Amniotic epithelial cell (primary cell): ENCODE data around the gene SLC9A2.
A peak's percentile ranks its signal among the peaks of the same experiment; 100 is the strongest.

Source experiments
- DNase-seq: peaks from one replicate; pipeline ENCODE4 v3.0.0-alpha.2; 2010; ENCODE audit warnings: low read depth

SLC9A2 gene

DNA sequence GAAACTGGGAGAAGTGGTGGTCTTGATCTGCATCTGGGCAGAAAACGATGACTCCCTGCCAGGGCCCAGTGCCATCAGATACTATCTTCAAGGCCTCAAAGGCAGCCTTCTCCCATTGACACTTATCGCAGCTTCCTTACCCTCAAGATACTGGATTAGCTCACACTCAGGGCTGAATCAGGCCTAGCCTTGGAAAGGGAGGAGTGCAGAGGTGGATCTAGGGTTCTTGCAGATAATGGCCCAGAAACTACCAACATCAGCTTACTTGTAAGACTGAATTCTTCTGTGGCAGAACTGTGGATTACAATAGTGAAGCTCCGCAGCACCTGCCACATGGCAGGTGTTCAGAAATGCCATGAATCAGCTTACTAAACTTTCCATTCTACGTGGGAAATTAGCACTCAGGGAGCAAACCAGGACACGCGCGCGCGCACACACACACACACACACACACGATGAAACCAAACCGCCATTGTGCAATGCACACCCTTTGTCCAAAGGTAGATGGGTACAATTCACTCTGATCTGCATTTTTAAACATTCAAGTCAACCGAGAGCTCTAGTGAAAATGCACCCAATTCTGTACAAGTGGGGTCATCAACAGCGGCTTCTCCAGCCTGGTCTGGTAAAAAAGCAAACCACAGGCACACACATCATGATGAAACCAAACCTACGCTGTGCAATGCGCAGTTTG, 116.2 kb downstream of the SLC9A2 start:
- DNase-seq = peak; percentile 12

DNA sequence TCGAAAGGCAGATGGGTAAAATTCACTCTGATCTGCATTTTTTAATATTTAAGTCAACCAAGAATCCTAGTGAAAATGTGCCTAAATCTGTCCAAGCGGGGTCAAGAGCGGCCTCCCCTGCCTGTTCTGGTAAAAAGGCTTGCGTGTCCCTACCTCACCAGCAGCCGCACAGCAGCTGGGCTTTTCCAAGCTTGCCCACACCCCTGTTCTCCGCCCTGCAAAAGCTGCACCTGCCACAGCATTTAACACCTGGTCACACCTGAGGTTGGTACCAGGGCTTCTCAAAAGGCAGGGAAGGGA, 116.7 kb downstream of the SLC9A2 start:
- peak; percentile 4 for DNase-seq

DNA sequence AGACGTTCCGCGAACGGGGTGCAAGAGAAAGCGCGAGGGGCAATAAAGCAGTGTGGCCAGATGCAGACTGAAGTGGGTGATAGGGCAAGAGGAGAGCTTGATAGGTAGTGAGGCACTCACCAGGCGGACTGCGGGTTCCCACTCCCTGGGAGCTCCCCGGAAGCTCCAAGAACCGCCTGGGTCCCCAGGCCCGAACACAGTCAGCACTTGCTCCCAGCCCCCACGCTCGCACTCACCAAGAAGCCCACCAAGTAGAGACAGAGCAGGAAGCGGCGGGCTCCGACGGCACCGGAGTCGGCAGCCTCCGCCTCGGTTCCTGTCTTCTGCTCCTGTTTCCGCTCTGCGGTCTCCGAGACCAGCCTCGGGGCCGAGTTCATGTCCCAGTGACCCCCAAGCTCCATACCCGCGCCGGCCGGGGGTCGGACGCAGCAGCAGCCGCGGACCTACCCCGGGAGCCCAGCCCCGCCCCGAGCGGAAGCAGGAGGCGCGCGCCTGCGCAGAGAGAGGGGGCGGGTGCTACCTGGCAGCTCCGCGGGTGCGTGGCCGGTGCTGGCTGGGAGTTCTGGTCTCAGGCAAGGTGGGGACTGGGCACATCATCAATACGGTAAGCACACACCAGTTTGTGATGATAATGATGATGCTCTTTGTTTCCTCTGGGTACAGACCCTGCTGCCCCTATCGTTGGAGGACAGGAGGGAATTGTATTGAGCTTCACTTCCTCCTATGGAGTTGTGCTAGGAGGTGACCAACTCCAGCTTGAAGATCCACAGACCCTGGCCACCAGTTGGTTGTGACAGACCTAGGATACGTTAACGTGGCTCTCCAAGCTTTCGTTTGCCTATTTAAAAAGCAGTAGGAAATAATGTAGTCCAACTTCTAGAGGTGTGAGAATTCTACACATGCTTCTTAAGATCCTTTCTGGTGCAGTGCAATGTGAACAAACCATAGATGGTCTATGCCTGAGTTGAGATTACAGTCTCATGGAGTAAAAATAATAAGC, 117.4 kb downstream of the SLC9A2 start:
- peak; percentile 39 for DNase-seq

DNA sequence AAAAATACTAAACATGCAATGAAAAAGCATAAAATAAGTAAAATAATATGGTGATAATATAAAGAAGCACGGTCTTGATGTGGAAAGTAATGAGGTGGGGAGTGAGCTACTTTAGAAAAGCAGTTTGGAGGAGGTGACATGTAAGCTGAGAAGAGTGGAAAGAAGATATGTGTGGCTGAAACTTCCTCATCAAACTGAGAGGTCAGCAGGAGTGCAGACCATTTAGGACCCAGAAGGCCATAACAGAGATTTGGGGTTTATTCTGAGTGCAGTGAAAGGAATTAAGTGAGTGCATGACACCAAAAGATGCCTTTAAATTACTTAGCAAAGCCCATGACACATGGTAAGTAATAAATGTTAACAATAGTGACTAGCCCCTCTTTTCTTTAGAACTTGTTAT, 118.1 kb downstream of the SLC9A2 start:
- no peak for DNase-seq

DNA sequence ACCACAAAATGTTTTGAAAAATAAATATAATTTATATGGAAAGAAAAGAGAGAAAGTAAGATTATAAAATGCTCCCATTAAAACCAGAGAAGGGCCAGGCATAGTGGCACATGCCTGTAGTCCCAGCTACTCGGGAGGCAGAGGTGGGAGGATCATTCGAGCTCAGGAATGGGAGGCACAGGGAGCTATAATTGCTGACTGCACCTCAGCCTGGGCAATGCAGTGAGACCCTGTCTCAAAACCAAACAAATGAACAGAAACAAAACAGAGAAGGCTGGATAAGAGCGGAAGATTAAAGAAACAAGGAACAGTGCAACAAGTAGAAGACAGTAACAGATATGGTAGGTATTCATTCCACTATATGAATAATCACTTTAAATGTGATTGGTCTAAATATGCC, 123.9 kb downstream of the SLC9A2 start:
- DNase-seq = no peak

DNA sequence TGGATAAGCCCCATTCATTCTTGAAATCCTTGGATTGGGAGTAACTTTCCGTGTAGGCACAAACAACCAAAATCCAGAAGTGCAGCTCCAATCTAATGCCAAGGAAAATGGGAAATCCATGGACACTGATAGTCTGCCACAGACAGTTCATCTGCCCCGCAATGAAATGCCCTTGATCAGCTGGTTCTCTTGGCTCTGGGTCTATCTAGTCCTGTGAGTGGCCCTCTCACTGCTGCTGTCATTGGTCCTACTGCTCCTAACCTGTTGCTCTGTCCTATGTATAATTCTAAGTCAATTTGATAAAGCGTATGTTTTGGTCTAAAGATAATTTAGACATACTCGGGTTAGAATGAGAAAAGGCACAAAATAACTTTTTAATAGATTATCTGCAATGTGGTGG, 128.8 kb downstream of the SLC9A2 start:
- no peak for DNase-seq

DNA sequence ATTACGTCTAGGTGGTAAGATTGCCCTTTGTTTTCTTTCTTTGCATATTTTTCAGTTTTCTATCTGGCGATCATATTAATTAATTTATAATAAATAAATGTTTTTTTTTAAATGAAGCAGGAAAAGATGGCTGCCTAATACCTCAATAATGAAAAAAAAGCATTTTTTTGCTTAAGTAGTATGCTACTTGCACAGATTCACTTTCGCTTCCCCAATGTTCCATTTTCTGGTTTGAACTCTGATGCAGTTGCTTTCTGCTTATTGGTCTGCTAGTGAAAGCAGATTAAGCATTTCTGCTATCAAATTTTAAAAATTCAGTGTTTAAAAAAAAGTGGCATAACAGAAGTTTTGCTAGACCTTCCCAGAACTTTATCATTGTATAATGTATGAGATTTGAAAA, 130.6 kb downstream of the SLC9A2 start:
- no peak for DNase-seq

DNA sequence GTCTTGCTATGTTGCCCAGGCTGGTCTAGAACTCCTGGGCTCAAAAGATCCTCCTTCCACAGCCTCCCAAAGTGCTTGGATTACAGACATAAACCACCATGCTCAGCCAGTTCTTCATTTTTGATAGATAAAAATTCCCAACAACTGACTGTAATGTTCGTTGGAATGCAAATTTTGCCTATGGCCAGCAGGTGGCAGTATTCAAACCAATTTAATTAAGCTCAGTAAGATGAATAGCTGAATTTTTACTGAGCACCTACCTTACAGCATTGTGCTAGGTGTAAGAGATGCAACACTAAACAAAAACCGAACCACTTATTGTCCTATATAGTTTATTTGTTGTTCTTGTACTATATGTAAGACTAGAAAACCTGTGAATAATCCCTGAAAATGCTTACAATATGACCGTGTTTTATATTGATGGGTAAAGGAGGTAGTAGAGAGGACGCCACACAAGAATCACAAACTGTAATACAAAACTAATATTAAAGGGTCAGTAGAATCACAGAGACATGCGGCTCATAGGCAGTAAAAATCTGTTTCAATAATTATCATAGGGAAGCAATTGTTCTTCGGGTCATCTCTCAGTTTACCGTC, 134.3 kb downstream of the SLC9A2 start:
- peak; percentile 68 for DNase-seq

DNA sequence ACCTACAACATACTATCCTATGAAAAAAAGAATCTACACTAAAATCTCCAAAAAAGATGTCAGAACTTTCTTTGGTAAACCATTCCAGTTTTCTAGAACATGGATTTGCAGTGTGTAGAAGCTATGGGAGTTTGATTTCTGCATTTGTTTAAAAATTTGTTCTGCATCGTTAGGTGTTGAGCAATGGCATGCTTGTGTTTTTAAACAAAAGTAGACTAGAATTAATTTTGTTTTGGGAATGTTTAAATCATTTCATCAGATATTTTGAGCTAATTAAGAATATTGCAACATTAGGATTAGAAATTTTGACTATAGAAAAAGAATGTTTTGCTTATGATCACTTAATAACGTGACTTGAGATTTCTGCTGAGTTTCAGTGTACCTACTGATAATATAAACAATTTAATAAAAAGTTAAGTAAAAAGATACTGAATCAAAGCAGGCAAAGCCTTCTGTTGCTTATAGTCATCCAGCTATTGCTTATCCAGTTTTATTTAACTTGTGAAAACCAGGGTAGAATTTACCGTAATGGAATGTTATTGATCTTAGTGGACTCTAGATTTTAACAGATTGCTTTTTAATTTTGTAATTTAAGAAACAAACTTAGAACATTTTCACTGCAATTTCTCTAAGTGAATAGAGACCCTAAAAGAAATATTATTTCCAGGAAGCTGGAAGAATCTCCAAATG, 135.2 kb downstream of the SLC9A2 start:
- DNase-seq = no peak

DNA sequence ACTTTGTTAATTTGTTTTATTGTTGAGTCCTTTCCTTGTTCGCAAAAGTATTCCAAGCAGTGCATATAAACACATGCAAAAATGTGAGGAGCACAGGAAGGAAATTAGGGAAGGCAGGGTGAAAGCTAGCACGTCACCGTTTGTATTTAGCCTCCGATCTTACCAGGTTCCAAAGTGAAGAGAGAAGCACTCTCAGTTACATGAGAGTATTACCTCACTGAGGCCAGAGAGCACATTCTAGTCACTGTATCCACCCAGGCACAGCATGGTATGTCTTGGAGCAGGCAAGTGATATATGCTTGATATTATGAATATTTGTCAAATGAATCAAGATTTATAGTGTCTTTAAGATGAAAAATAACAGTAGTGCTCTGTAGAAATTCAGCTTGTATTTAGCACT, 135.9 kb downstream of the SLC9A2 start:
- no peak for DNase-seq

DNA sequence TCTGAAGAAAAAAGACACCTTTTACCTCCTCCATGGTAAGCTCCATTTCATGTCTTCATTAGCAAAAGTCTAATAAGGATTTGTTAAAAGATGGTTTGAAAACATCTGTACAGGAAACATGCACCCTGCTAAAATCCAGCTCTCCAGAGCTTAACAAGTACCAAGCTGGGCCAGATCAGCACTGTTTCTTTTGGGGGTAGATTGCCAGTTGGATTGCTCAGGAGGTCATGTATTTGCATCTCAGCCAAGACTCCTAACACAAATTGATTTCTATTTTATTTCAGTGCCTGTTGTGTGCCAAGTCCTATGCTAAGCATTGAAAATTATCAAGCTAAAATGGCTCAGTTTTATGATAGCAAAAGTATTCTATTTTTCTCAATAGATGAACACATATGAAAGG, 139.1 kb downstream of the SLC9A2 start:
- DNase-seq = no peak
